ENCODE results near the gene NNAT. TPM values are rescaled to one million over a fixed set of nuclear protein-coding genes. Genes with fewer than 3 reads are reported as not detected.

The NNAT gene
- total RNA-seq, 1 donor from 2014 or later: 20.3 TPM

- no peak for DNase-seq (ENCODE audit: low read depth)
- TF ChIP-seq, protein P1, sequence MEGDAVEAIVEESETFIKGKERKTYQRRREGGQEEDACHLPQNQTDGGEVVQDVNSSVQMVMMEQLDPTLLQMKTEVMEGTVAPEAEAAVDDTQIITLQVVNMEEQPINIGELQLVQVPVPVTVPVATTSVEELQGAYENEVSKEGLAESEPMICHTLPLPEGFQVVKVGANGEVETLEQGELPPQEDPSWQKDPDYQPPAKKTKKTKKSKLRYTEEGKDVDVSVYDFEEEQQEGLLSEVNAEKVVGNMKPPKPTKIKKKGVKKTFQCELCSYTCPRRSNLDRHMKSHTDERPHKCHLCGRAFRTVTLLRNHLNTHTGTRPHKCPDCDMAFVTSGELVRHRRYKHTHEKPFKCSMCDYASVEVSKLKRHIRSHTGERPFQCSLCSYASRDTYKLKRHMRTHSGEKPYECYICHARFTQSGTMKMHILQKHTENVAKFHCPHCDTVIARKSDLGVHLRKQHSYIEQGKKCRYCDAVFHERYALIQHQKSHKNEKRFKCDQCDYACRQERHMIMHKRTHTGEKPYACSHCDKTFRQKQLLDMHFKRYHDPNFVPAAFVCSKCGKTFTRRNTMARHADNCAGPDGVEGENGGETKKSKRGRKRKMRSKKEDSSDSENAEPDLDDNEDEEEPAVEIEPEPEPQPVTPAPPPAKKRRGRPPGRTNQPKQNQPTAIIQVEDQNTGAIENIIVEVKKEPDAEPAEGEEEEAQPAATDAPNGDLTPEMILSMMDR (IDR thresholded peaks at IDR 0.05; ENCODE audit: insufficient read depth, low read length, poor library complexity, severe bottlenecking): no peak
- no peaks in the 10 kb centered on the region for H3K36me3 ChIP-seq (ENCODE audit: control insufficient read depth, insufficient read depth, low read length)
- H3K4me3 ChIP-seq (ENCODE audit: low read depth, low read length): no peak overlapping the region
- H3K27me3 ChIP-seq (ENCODE audit: control insufficient read depth, insufficient read depth, low read length): peaks cover 5% of the 10 kb centered on the region
These were observed 35.5 kb downstream of the NNAT start for GRCh38 chr20:37556538-37556937.

DNA sequence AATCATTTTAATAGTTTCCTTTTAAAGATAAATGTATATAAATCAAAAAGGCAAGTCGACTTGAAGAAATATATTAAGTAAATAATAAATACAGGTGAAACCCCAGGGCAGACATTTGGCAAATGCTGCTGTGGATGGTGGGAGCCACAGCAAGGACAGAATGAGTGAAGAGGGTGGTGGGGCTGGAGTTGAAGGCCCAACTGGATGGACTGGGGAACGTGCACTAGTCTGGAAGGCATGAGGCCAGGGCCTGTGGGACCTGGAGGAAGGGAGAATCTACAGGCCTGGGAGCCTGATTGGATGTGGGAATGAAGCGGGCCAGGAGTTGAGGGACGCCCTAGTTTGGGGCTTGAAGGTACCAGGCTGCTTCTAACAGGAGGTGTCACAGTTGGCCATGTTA is 37.3 kb downstream of the NNAT start:
- TF ChIP-seq, protein P1 (IDR thresholded peaks at IDR 0.05; ENCODE audit: insufficient read depth, low read length, poor library complexity, severe bottlenecking): no peak
- Histone ChIP-seq H3K27me3 (ENCODE audit: control insufficient read depth, insufficient read depth, low read length) (peaks cover 5% of the 10 kb centered on the region), H3K36me3 (ENCODE audit: control insufficient read depth, insufficient read depth, low read length) (no peaks in the 10 kb centered on the region), H3K4me3 (ENCODE audit: low read depth, low read length) (no peak overlapping the region)
- no peak for DNase-seq (ENCODE audit: low read depth)

DNA sequence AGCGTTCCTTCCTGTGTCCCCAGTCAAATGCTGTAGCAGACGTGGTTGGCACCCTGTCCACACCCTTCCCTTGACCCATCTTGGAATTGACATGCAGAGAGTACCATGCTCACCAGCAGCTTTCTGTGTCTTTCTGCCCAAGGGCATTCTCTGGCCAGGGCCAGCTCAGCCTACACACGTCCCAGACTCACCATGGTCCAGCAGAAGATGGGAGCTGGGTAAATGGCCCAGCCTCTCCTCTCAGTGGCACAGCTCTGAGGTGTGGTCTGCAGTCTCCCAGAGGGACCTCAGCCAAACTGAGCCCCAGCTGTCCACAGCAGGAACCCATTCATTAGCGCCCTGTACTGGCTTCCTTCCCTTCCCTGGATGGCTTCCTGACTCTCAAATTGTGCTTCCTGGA is 37.7 kb downstream of the NNAT start:
- Histone ChIP-seq H3K4me3 (ENCODE audit: low read depth, low read length) (no peak overlapping the region), H3K36me3 (ENCODE audit: control insufficient read depth, insufficient read depth, low read length) (no peaks in the 10 kb centered on the region), H3K27me3 (ENCODE audit: control insufficient read depth, insufficient read depth, low read length) (peaks cover 8% of the 10 kb centered on the region)
- TF ChIP-seq, protein P1 (IDR thresholded peaks at IDR 0.05; ENCODE audit: insufficient read depth, low read length, poor library complexity, severe bottlenecking): no peak
- no peak for DNase-seq (ENCODE audit: low read depth)

DNA sequence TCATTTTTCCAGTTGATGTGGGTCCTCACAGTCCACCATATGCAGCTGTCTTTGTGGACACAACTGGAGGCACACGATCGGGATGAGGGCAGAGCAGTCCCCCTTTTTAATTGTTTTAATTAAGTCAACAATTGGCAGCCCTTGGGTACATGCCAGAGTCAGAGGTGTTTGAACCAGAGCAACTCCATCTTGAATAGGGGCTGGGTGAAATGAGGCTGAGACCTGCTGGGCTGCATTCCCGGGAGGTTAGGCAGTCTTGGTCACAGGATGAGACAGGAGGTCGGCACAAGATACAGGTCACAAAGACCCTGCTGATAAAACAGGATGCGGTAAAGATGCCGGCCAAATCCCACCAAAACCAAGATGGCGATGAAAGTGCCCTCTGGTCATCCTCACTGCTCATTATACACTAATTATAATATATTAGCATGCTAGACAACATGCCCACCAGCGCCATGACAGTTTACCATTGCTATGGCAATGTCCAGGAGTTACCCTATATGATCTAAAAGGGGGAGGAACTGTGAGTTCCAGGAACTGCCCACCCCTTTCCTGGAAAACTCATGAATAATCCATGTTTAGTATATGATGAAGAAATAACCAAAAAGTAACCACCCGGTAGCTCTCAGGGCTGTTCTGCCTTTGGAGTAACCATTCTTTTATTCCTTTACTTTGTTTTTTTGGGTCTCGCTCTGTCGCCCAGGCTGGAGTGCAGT is 38.4 kb downstream of the NNAT start:
- TF ChIP-seq, protein P1 (IDR thresholded peaks at IDR 0.05; ENCODE audit: insufficient read depth, low read length, poor library complexity, severe bottlenecking): no peak
- no peak overlapping the region for H3K4me3 ChIP-seq (ENCODE audit: low read depth, low read length)
- no peak for DNase-seq (ENCODE audit: low read depth)
- no peaks in the 10 kb centered on the region for H3K36me3 ChIP-seq (ENCODE audit: control insufficient read depth, insufficient read depth, low read length)
- H3K27me3 ChIP-seq (ENCODE audit: control insufficient read depth, insufficient read depth, low read length): peaks cover 13% of the 10 kb centered on the region

GRCh38 chr20:37560629-37561028 is 39.6 kb downstream of the NNAT start:
- H3K27me3 ChIP-seq (ENCODE audit: control insufficient read depth, insufficient read depth, low read length): peaks cover 24% of the 10 kb centered on the region
- no peak overlapping the region for H3K4me3 ChIP-seq (ENCODE audit: low read depth, low read length)
- H3K36me3 ChIP-seq (ENCODE audit: control insufficient read depth, insufficient read depth, low read length): no peaks in the 10 kb centered on the region
- TF ChIP-seq, protein P1 (IDR thresholded peaks at IDR 0.05; ENCODE audit: insufficient read depth, low read length, poor library complexity, severe bottlenecking): no peak
- no peak for DNase-seq (ENCODE audit: low read depth)

Measured in kidney epithelial cell (primary cell).